ENCODE measurements around the gene ZC3H12D.

ZC3H12D gene

GRCh38 chr6:149440735-149441671, 43.8 kb downstream of the ZC3H12D start:
- no peak for DNase-seq

- no peak for DNase-seq
Observed at GRCh38 chr6:149439626-149440025, 45.2 kb downstream of the ZC3H12D start.

GRCh38 chr6:149438855-149439254, 46.0 kb downstream of the ZC3H12D start:
- DNase-seq, result no peak

- DNase-seq, result no peak
Observed at GRCh38 chr6:149437212-149437611, 47.6 kb downstream of the ZC3H12D start.

GRCh38 chr6:149436647-149437046, 48.2 kb downstream of the ZC3H12D start:
- no peak for DNase-seq

- DNase-seq, result no peak
Observed at GRCh38 chr6:149435919-149436586, 48.8 kb downstream of the ZC3H12D start.

- DNase-seq, result no peak
Observed at GRCh38 chr6:149433881-149434280, 50.9 kb downstream of the ZC3H12D start.

- DNase-seq, result no peak
Observed at GRCh38 chr6:149433405-149433804, 51.4 kb downstream of the ZC3H12D start.

- peak; percentile 90 for DNase-seq
Observed at GRCh38 chr6:149431905-149432775, 52.7 kb downstream of the ZC3H12D start.

- DNase-seq, result no peak
Observed at GRCh38 chr6:149429427-149430360, 55.1 kb downstream of the ZC3H12D start.

- DNase-seq, result no peak
Observed at GRCh38 chr6:149428606-149429005, 56.2 kb downstream of the ZC3H12D start.

- DNase-seq, result no peak
Observed at GRCh38 chr6:149425754-149426153, 59.1 kb downstream of the ZC3H12D start.

- DNase-seq, result no peak
Observed at GRCh38 chr6:149425224-149425623, 59.6 kb downstream of the ZC3H12D start.

GRCh38 chr6:149423964-149424440, 60.8 kb downstream of the ZC3H12D start:
- no peak for DNase-seq

- no peak for DNase-seq
Observed at GRCh38 chr6:149422581-149422980, 62.2 kb downstream of the ZC3H12D start.

- DNase-seq, result no peak
Observed at GRCh38 chr6:149421132-149421531, 63.7 kb downstream of the ZC3H12D start.

GRCh38 chr6:149419696-149420404, 65.0 kb downstream of the ZC3H12D start:
- no peak for DNase-seq

GRCh38 chr6:149414821-149415220, 70.0 kb downstream of the ZC3H12D start:
- DNase-seq, result no peak

GRCh38 chr6:149414009-149414408, 70.8 kb downstream of the ZC3H12D start:
- no peak for DNase-seq

GRCh38 chr6:149410557-149410956, 74.3 kb downstream of the ZC3H12D start:
- no peak for DNase-seq

GRCh38 chr6:149409617-149410016, 75.2 kb downstream of the ZC3H12D start:
- DNase-seq, result no peak

Data from right forelimb (tissue), 1 donor.